HG02571 (cell line): ENCODE results near the gene NGB.

Experiments
- ATAC-seq: cut with Tn5 transposase; IDR thresholded peaks from one replicate; pipeline ENCODE4 v1.9.1; 2021; ENCODE audit warnings: mild to moderate bottlenecking, moderate library complexity; ENCODE audit not compliant: unreplicated experiment

NGB gene

GRCh38 chr14:77265561-77266335 is 5.3 kb downstream of the NGB start:
- no peak for ATAC-seq

- ATAC-seq, result no peak
Observed at GRCh38 chr14:77265187-77265515, 5.9 kb downstream of the NGB start.

- ATAC-seq, result no peak
Observed at GRCh38 chr14:77264466-77265186, 6.4 kb downstream of the NGB start.

DNA sequence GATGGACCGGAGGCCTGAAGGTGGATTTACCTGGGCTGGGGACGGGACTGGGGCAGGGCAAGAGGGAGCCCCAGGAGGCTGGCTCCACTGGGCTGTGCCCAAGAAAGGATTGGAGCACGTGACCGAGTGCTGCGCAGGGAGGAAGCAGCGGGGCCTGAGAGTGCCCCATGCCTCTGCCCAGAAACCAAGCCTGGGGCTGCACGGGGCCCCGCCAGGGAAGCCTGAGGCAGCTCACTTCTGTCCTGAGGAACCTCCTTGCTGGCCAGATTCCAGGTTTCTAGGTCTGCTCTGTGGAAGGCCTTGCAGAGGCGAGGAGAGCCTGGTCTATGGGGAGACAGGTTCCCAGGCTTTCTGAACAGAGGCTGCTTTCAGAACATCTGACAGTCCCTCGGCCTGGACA is 10.4 kb downstream of the NGB start:
- ATAC-seq, result no peak

GRCh38 chr14:77260199-77260598 is 10.8 kb downstream of the NGB start:
- ATAC-seq, result no peak

GRCh38 chr14:77259025-77259715 is 11.8 kb downstream of the NGB start:
- ATAC-seq, result no peak

- no peak for ATAC-seq
Observed at GRCh38 chr14:77258566-77258965, 12.4 kb downstream of the NGB start.

- no peak for ATAC-seq
Observed at GRCh38 chr14:77257700-77258099, 13.3 kb downstream of the NGB start.

DNA sequence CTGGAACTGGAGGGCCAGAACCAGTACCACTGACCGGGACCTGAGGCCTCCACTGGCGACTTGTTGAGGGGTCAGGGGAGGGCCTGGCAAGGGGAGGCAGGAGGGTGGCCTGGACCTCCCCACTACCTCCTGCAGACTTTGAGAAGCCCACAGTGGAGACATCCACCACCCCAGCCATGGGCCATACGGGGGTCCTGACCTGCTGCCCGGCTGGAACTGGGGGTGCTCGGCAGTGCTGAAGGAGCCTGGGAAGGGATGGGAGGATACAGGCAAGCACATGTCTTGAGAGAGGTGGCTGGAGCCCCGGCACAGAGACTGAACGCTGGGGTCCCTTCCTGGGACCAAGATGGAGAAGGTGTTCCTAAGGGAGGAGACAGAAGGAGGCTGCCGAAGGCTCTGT is 14.3 kb downstream of the NGB start:
- no peak for ATAC-seq

DNA sequence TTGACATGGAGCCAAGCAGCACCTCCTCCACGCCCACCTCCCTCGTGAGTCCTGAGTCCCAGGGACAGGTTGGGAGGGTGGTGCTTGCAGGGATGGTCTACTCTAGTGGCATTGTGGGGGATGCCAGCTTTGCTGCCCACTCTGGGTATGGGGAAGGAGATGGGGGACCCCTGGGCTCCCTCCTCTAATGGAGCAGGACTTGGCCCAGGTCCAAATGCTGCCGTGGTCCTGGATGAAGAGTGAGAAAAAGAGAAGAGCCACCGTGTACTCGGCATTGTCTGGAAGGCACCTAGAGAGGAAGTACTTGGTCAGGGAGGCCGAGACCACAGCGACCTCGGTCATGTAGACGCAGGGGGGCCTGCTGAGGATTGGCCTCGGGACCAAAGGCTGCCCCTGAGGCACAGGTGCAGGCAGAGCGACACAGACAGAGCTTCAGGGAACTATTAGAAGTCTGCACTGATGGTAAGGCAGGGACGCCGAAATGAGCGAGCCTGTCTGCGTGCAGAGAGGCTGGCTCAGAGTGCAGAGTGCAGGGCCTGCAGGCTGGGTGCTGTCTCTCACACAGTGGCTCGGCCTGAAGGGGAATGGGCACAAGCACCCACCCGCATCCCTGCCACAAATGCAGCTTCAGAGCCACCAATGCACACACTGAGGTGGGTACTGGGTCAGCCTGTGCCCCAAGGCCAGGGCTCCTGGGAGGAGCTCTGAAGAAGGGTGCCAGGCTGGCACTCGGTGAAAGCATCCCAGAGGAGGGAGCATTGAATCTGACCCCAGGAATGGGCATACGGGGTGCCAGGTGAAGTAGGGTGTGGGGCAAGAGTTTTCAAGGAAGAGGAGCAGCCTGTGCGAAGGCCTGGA is 17.4 kb downstream of the NGB start:
- no peak for ATAC-seq

DNA sequence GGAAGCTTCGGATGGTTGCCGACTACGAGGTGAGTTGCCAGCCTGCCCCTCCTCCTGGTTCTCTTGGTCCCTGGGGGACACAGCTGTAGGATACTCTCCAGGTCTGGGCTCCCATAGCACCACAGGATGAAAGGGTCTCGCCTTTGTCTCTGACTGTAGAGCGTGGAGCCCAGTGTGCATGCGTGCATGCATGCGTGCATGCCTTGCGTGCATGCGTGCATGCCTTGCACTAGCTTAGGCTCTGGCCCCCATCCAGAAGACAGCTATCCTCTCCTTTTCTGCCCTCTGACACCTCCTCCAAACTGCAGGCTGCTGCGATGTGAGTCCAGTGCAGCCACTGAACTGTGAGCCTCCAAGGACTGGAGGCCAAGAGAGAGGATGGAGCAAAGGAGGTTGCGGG is 19.1 kb downstream of the NGB start:
- ATAC-seq, result no peak

DNA sequence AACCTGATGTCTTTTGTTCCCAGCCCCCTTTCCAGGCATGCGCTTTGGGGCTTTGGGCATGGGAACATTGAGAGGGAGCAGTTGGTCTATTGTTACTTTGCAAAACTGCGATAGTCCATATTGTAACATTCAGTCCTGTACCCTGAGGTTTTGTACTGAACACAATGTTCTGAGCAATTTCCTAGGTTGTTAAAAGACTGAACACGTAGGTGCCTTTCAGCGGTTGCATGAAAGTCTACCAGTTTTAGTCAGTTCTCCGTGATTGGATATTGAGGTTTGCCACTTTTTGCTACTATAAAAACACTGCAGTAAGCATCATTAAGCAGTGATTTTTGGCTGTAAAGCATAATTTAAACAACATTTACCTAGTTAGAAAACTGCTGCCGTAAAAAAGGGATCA is 20.1 kb downstream of the NGB start:
- no peak for ATAC-seq

DNA sequence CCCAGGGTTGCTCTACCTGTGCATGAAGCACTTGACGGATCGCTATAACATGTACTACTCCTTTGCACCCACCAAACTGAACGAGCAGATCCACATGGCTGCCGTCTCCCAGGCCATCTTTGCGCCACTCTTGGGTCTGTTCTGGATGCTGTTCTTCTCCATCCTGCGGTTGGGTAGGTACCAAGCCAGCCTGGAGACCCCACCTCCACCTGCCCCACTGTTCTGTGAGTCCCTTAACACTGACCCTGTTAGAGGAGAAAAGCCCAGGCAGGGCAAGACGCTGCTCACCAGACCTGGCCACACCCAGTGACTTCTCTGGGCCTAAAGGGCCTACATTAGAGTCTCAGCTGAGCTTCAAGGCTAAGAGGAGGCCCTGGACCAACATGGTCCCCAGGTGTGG is 21.7 kb downstream of the NGB start:
- no peak for ATAC-seq

GRCh38 chr14:77248666-77249065 is 22.3 kb downstream of the NGB start:
- no peak for ATAC-seq

DNA sequence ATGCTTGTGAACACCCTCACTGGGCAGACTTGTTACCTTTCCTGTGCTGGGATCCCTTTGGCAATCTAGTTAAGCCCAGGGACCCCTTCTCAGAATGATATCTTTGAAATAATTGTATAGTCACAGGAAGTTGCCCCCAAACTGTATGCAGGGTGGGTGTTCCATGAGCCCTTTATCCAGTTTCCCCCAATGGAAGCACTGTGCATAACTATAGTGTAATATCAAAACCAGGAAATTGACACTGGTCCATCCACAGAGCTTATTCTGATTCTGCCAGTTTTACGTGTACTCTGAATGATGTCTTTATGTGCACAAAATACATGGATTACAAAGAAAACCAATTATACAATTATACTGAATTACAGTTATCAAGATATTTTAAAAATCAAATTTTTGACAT is 24.2 kb downstream of the NGB start:
- no peak for ATAC-seq

GRCh38 chr14:77245820-77246219 is 25.2 kb downstream of the NGB start:
- no peak for ATAC-seq

DNA sequence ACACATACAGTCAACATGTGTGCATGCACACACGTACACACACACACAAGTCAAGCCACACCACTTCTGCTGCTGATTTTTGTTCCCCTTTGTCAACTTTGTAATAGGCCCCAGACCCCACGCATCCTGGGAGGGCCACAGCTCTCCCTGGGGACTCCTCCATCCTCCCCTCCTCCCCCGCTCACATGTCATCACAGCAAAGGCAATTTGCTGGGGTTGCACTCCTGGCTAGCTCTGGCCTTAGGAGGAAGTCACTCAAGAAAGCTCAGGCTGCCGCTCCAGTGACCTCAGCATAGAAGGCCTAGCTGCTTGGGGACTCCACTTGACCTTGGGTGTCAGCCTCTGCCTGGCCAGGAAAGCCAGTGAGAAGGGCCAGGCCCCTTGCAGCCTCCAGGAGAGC is 27.2 kb downstream of the NGB start:
- ATAC-seq, result no peak

DNA sequence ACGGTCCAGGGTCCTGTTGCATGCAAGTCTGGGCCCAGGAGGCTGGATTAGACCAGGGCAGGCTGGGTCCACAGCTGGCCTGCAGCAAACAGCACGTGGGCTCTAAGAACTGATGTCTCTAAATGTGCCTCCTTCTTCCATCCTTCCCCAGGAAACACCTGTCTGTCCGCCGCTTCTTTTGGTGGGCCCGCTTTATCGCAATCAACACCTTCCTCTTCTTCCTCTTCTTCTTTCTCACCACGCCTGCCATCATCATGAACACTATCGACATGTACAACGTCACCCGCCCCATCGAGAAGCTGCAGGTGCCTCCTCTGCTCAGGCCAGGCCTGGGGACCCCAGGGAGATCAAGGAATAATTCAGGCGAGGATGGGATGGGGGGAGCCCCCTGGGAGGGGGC is 28.3 kb downstream of the NGB start:
- ATAC-seq, result no peak

GRCh38 chr14:77241955-77242354 is 29.1 kb downstream of the NGB start:
- no peak for ATAC-seq

DNA sequence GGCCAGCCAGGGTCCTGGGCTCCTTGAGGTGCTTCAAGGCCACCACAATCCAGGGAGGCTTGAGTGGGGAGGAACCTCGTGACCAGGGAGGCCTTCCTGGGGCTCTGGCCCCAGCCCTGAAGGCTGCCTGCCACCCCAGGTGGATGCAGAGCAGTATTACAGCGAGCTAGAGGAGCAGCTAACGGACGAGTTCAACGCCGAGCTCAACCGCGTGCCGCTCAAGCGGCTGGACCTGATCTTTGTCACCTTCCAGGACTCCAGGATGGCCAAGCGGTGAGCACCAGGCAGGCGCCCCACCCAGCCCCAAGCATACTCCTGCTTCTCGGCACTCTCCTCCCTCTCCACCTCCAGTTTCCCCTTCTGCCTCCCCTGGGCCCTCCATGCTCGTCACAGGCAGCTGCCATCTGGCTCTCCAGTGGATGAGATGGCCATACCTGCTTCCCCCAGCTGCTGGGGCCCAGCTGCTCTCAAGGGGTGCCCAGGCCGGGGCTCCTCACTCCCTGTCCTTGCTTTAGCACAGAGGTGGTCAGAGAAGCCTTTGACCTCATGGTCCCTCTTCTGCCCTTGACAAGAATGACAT is 30.6 kb downstream of the NGB start:
- no peak for ATAC-seq

- ATAC-seq, result no peak
Observed at GRCh38 chr14:77239412-77239811, 31.6 kb downstream of the NGB start.
